GM20000 (cell line): ENCODE results near the gene DCP1A.

Experiments used
- DNase-seq: peaks from one replicate; pipeline ENCODE4 v3.0.0; 2012; ENCODE audit warnings: low spot score
- TF ChIP-seq, protein P1 (sequence below): IDR thresholded peaks from 2 replicates; pipeline ENCODE4 v1.5.1; 2012; ENCODE audit warnings: mild to moderate bottlenecking, control low read depth; ENCODE audit errors: extremely low read depth, missing control alignments

DCP1A gene

DNA sequence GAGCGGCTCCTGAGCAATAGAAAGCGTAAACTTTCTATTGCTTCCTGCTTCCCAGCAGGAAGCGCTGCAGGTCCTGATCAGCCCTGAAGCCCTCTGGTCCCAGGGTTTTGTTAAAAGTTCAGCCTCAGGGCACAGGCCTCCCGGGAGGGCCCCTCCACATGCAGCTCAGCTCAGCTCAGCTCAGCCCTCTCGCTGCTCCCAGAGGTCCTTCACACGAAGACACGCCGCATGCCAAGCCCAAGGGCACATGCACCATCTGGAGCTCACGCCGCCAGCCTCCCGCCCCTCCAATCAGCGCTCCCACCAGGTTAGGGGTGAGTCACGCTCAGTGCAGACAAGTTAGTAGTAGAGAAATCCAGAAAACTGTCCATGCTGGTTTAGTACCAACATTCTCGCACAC lies 104.2 kb downstream of the DCP1A start:
- no peak for DNase-seq
- TF ChIP-seq, protein P1, sequence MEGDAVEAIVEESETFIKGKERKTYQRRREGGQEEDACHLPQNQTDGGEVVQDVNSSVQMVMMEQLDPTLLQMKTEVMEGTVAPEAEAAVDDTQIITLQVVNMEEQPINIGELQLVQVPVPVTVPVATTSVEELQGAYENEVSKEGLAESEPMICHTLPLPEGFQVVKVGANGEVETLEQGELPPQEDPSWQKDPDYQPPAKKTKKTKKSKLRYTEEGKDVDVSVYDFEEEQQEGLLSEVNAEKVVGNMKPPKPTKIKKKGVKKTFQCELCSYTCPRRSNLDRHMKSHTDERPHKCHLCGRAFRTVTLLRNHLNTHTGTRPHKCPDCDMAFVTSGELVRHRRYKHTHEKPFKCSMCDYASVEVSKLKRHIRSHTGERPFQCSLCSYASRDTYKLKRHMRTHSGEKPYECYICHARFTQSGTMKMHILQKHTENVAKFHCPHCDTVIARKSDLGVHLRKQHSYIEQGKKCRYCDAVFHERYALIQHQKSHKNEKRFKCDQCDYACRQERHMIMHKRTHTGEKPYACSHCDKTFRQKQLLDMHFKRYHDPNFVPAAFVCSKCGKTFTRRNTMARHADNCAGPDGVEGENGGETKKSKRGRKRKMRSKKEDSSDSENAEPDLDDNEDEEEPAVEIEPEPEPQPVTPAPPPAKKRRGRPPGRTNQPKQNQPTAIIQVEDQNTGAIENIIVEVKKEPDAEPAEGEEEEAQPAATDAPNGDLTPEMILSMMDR: no peak

DNA sequence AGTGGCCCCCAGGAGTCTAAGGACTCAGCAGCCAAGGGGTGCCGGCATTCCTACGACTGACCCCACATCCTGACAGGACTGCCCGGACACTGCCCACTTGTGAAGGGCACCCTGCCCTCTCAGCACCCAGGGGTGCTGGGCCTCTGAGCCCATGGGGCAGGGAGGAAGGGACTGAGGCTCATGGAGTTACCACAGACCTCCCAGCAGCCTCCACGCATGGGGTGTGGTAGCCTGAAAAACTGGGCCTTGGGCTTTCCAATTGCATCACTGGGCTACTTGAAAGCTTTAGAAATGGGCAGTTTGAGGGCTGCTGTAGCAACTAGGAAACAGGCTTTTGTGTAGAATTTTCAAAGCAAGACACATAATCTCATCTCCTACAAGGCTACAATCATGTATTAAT lies 104.7 kb downstream of the DCP1A start:
- TF ChIP-seq, protein P1: no peak
- no peak for DNase-seq

DNA sequence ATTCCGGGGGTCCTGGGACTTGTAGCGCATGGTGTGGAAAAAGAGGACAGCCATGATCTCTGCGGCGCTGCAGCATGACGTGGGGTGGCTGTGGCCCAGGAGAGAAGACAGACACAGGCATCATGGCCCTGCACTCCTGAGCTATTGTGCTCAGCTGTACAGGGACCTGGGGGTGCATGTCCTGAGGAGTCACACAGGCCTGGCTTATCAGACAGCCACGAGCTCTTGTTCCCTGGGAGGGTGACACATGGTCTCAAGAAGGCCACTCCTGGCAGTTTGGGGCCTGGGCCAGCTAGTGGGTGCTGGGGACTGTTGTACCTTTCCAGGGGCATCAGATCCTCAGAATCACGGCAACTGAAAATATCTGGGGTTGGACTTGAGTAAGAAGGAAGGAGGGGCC lies 105.2 kb downstream of the DCP1A start:
- TF ChIP-seq, protein P1: no peak
- DNase-seq: no peak

DNA sequence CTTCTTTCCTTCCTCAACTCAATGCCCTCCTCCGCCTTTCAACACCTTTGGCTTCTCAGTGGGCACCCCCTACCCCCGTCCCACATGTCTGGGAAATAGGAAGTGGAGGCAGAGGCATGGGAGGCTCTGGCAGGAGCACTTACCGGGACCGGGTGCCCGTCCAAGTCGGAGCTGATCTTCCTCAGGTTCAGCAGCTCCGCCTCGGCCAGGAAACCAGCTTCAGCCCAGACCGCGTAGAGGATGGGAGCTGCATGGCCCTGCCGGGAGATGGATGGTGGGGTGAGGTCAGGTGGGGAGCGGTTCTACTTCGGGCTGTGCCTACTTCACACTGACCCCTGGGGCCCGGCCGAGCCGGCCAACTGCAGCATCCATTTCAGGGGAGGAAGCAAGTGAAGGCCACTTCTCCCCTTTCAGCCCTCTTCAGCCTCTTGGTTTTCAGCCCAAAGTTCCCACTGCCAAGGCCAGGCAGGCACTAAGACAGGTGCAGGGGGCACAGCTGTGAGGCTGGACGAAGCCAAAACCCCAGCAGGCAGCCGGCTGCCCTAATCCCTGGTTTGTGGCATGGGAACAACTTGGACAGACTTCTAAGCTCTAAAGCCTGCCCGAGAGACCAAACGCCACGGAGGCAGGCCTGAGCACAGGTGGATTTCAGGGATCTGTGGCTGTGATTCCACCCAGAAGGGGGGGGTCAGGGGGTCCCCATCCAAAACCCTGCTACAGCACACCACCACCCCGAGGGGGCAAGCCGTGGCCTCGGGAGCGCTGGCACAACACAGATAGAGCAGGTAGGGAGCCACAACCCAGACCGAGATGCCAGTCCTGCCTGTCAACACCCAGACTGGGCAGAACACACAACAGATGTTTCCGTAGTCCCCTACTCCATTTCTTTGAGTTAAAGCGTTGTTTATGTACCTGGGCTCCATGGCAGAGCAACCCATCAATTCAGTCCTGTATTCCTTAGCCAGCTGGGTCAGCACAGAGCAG lies 106.1 kb downstream of the DCP1A start:
- TF ChIP-seq, protein P1: no peak
- DNase-seq: no peak

DNA sequence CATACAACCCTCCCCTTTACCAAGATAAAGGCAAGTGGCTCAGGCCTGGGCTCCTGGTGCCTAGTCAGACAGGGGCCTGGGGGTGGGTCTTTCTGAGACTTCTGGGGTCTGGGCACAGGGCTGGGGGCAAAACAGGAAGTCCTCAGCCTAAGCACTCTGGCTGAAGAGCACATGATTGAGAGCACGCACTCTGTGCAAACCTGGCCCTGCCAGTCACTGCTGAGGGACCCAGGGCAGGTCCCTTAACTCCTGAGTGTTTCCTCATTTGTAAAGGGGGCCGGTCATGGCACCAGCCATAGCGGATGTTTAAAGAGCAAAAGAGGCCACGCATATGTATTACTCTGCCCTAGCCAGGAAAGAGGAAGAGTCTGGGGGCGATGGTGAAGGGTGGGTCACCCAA lies 107.5 kb downstream of the DCP1A start:
- no peak for DNase-seq
- TF ChIP-seq, protein P1: no peak

DNA sequence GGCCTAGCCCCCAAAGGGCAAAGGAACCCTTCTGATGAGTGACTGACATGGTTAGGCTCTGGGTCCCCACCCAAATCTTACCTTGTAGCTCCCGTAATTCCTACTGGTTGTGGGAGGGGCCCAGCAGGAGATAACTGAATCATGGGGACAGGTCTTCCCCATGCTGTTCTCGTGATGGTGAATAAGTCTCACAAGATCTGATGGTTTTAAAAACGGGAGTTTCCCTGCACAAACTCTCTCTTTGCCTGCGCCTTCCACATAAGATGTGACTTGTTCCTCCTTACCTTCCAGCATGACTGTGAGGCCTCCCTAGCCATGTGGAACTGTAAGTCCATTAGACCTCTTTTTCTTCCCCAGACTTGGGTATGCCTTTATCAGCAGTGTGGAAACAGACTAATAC lies 108.5 kb downstream of the DCP1A start:
- no peak for DNase-seq
- TF ChIP-seq, protein P1: no peak

DNA sequence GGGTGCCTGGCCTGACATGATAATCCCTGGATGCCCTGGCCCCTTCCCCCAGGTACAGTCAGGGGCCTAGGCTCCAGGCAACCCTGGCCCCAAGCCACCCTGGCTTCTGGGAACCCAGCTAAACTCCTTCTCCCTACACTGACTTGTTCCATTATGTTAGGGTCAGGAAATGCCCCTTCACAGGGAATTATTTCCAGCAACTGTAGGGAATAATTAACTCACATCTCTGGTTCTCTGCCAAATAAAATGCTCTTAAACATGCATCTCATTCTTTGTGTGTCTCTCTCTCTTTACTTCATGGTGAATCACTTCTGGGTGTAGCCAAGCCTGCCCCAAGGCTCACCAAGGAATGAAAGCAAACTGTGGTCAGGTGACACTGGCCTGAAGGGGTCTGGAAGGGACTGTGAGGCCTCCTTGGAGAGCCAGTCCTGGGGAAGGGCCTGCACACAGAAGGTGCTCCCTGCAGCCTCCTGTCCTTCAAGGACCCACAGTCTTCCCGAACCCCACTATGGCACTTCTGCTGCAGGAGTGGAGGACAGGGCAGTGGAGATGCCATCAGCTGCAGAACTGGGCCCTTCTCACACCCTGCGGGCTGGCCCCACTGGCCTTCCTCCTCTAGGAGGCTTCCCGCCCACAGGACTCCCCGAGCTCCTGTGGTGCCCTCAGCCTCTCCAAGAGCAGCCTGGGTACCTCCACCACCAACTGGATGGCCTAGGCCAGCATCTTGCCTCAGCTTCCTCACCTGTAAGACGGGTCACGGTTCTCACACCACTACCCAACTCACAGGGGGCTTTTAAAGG lies 109.1 kb downstream of the DCP1A start:
- no peak for DNase-seq
- TF ChIP-seq, protein P1: no peak
